ENCODE measurements around the gene SWSAP1.

DNA sequence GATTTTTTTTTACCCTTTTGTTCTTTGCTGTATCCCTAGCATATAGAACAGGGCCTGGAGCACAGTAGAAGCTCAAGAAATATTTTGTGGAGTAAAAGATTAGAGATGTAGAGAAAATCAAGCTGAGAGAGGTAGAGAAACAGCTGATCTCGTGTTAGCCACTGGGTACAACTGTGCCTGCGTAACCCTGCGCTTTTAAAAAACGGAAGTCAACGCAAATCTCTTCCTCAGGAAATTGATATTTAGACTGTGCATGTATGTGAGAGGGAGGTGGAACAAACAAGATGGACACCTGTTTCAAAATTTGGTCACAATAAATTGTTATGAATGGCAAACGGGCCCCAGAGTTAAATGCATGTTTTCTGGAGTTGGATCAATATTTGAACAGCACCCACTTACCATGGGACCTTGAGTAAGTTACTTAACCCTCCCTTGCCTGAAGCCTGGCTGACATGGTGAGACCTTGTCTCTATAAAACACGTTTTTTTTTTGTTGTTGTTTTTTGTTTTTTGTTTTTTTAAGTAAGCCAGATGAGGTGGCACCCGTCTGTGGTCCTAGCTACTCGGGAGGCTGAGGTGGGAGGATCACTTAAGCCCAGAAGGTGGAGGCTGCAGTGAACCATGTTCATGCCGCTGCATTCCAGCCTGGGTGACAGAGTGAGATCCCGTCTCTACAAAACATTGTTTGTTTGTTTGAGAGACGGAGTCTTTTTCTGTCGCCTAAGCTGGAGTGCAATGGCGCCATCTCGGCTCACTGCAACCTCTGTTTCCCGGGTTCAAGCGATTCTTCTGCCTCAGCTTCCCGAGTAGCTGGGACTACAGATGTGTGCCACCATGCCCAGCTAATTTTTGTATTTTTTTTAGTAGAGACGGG lies 12.9 kb downstream of the SWSAP1 start:
- TF ChIP-seq, protein P1, sequence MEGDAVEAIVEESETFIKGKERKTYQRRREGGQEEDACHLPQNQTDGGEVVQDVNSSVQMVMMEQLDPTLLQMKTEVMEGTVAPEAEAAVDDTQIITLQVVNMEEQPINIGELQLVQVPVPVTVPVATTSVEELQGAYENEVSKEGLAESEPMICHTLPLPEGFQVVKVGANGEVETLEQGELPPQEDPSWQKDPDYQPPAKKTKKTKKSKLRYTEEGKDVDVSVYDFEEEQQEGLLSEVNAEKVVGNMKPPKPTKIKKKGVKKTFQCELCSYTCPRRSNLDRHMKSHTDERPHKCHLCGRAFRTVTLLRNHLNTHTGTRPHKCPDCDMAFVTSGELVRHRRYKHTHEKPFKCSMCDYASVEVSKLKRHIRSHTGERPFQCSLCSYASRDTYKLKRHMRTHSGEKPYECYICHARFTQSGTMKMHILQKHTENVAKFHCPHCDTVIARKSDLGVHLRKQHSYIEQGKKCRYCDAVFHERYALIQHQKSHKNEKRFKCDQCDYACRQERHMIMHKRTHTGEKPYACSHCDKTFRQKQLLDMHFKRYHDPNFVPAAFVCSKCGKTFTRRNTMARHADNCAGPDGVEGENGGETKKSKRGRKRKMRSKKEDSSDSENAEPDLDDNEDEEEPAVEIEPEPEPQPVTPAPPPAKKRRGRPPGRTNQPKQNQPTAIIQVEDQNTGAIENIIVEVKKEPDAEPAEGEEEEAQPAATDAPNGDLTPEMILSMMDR (conservative IDR thresholded peaks at IDR 0.05): no peak
- no peak for TF ChIP-seq EZH2 (IDR thresholded peaks at IDR 0.05; ENCODE audit: low read depth)
